NCI-H1930 (cell line): ENCODE measurements around the gene NDUFS6.

Experiments used
- DNase-seq, 2 experiments: peaks; one replicate each; lab custom pipeline; 2025; lab: John Stamatoyannopoulos, UW

NDUFS6 gene

DNA sequence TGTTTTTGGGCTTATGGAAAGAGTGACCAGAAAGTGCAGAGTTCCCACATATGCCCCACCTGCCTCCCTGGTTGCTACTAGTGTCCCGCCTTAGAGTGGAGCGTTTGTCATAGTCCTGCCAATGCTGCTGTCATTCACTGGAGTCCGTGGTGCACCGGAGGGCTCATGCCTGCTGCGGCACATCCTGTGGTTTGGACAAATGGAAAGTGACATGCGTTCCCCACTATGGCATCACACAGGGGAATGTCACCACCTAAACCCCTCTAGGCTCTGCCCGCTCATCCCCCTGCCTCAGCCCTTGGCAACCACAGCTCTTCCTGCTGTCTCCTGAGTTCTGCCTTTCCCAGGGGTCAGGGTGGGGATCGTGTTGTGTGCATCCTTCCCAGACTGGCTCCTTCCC, 52.3 kb downstream of the NDUFS6 start:
- DNase-seq = no peak

DNA sequence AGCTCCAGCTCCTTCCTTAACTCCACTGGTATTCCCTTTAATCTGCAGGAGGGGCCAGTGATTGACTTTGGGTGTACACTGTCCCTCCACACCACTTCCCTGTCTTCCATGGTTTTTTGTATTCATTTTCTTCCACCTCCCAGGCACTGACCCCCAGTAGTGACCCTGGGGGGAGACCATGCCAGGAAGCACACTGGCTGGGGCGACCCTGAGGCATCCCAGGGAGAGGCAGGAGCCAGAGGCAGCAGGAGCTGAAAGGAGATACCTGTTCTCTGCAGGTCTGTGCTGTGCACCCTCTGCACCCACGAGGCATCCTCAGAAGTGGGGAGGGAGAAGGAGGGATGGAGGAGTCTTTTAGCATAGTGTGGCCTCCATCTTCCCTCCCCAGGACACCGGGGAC, 53.9 kb downstream of the NDUFS6 start:
- DNase-seq = no peak

DNA sequence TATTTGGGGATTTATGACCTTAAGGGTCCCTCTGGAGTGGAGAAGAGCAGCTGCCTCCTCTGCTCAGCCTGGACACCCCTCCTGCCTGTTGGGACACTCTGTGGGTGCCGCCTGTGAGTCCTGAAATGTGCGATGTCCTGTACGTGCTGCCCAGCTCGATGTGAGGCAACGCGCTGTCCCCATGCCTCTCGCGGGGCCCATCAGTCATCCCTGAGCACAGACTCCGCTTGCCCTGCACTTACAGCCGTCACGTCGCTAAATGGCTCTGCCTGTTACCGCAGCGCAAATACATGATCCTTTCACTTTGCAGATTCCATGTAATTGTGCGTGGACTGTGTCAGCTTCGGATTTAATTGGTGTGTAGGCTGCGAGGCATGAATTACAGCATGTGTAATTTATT, 54.4 kb downstream of the NDUFS6 start:
- DNase-seq = no peak

DNA sequence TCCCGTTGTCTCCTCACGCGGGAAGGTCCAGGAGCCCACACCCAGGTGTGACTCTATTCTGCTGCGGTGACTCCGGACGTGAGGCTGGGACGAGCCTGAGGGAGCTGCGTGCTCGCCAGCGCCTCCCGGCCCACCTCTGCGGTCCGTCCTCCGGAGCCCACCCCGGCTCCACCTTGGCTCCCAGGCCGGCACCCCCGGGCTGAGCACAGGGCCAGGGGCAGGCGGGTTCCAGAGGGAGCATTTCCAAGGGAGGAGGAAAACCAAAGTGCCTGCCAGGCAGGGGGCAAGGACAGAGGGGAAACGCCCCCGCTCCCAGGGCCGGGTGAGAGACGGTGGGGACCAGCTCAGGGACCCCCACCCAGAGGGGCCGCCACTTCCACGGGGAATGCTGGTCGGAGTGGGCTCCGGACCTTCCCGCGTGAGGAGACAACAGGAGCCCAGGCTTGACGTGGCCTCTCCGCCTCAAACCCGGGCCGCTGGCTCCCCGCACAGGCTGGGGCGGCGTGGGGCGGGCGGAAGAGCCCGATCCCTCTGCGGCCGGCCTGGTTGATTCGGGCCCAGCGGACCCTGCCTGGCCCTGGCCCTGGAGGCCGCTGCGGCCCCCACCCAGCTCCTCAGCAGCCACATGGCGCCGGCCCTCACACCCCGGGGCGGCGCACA, 55.5 kb downstream of the NDUFS6 start:
- no peak for DNase-seq

DNA sequence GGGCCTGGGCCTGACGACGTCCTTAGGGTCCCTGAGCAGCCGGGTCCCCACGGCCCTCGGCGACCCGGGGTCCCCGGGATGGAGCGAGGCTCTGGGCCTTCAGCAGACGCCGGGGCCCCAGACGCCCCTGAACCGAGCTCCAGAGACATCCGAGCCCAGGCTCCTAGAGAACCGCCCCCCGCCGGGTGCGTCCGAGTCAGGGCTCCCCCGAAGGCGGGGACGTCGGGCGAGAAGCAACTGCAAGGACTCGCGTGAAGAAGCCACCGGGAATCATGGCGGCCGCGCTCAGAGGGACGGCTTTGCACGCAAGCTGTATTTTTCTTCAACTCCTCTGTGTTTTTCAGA, 56.0 kb downstream of the NDUFS6 start:
- no peak for DNase-seq

DNA sequence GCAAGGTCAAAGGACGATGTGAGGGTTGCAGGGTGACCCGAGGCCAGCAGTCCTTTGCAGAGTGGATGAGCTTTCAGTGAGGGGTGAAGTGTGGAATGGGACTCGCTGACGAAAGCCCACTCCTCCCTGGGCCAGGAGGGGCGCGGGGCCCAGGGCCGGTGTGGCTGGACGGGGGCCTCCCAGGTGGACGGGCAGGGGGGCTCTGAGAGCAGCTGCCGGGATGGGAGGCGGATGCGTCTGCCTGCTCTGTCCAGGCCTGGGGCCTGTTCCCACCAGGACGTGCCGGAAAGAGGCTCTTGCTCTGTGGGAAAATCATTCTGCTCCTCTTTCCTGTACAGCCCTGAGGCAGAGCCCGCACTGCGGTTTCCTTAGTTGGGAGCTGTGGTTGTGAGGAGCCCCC, 57.2 kb downstream of the NDUFS6 start:
- DNase-seq = no peak

DNA sequence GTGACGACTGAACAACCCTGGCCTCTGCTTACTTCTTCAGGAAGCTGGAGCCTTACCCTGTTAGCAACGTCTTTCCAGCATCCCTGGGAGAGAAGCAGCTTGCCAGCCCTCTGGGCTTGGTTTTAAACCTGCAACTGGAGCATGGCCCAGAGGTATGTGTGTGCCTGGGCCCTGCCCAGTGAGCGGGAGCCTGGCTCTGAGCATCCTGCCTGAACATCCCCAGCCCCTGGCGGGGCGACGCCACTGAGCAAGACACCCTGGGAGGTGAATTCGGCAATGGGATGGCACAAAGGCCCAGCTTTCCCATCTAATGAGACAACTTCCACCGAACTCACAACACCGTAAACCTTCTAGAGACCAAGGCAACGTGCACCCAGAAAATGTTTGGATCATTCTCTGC, 57.9 kb downstream of the NDUFS6 start:
- no peak for DNase-seq

DNA sequence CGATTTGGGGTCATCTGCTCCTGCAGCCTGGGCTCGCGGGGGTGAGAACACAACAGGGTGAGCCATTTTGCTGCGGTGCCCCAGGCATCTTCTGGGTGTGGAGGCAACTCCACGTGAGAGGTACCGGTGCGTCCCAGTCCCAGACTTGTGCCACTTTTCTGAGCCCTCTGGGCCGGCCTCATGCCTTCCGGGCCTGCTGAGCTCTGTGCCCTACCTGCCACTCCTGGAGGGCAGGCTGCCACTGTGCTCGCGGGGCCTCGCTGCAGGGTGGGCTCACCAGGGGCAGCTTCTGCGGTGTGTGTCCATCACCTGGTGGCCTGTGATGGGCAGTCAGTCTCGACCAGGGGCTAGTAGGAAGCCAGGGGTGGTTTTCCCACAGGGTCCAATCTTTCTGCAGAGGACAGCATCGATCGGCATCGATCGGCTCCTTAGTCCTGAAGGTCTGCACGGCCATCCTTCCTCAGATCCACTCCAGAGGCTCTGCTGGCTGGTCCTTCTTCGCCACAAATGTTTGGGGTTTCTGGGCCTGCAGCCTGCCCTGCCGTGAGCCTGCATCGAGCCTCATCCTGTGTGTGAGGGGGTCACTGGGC, 58.9 kb downstream of the NDUFS6 start:
- DNase-seq = no peak

DNA sequence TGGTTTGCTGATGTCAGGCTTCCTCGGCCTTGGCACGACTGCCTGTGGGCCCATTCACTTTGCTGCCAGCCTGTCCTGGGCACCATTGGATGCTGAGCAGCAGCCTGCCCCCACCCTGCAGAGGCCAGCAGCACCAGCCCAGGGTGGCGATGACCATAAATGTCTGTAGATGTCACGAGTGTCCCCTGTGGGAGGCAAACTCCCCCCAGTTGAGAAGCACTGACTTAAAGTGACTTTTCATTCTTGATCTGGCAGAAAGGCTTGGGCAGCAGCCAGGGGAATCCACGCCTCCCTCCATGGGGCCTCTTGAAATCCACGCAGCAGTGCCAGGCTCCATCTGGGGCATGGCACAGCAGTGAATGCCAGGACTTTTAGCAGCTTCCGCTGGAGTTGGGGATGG, 59.7 kb downstream of the NDUFS6 start:
- no peak for DNase-seq

DNA sequence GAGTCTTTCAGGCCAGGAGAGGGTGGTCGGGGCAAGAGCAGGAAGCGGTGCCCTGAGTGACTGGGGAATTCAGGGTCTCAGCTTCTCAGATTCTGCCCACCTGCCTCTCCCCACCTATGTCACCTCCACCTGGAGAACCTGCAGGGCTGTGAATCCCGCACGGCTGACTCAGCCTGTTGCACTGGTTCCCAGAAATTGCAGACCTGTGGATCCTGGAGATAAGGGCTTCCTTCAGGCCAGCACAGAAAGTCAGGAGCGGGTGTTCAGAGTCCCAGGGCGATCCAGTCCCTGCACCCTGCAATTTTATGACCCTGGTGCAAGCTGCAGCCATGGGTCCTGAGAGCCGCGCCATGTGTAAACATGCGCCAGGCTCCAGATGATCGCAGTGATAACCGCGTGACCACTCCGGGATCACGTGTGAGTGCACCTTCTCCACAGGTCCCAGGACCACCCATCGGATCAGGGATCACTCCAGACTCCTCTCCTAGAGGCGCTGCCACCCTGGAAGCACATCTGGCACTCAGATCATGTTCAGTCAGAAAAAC, 63.8 kb downstream of the NDUFS6 start:
- no peak for DNase-seq

DNA sequence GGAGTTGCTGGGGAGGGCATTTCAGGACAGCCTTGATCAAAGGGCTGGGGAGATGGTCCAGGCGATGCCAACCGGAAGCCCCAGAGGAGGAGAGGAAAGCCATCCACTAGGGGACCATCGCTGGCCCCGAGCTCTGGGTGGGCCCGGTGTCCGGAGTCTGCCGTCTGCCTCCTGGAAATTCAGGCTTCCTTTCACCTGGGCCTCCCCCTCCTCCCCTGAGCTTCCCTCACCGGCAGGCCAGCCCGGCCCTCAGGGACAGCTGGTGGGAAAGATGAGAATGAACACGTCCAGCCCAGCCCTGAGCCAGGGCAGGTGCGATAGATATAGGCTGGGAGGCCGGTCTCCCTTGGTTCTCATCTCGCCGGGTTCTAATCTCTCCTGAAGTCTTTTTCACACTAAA, 64.3 kb downstream of the NDUFS6 start:
- no peak for DNase-seq
